Measurements from ENCODE around the gene FHOD3. TPM values are rescaled to one million over a fixed set of nuclear protein-coding genes. Genes with fewer than 3 reads are reported as not detected.

Gene FHOD3
- total RNA-seq, 1 experiment from 2014 or later = 10.6 TPM

DNA sequence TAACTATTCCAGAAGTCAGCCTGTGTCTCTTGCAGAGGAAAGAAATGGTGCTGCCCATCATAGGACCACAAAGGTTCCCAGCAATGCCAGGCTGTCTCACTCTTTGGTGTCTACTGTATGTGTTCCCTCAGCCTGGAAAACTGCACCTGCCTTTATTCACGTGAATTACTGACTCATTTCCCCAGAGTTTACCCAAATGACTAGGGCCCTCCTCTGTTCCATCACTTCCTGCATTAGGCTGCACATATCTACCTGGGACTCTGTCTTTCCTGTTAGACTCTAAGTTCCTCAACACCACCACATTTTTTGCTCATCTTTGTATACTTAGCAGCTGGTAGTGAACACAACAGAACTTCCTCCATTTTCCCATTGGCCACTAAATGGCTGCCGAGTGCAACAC, 188.3 kb downstream of the FHOD3 start:
- POLR2A ChIA-PET (ENCODE audit: unreplicated experiment) = no interaction called here

GRCh38 chr18:36488131-36488530, 190.6 kb downstream of the FHOD3 start:
- Histone ChIP-seq H4K20me1 (ENCODE audit: insufficient read depth) (no peaks in the 10 kb centered on the region), H3K27me3 (ENCODE audit: insufficient read depth, low read depth) (no peaks in the 10 kb centered on the region), H3K4me2 (no peak overlapping the region), H2AFZ (no peak overlapping the region), H3K4me1 (replicated peaks; ENCODE audit: insufficient read depth) (peaks cover under 1% of the 10 kb centered on the region; the same call in 1 of the 2 replicates), H3K36me3 (ENCODE audit: low read depth) (no peaks in the 10 kb centered on the region), H3K9me3 (ENCODE audit: insufficient read depth, low read depth) (no peaks in the 10 kb centered on the region), H3K4me3 (no peak overlapping the region), H3F3A (ENCODE audit: insufficient read depth, low read depth) (no peaks in the 10 kb centered on the region), H3K9me2 (ENCODE audit: insufficient read depth) (no peaks in the 10 kb centered on the region), H3K27ac (no peak overlapping the region), H3K79me2 (ENCODE audit: low read depth) (no peaks in the 10 kb centered on the region)
- ChIA-PET CTCF (no interaction called here), POLR2A (ENCODE audit: unreplicated experiment) (no interaction called here)
- BruUV-seq (replicated peaks) = no TSS peak
- intact Hi-C loops (cut with micrococcal nuclease; ENCODE audit: unreplicated experiment) = no loop called here
- TF ChIP-seq, protein P1, sequence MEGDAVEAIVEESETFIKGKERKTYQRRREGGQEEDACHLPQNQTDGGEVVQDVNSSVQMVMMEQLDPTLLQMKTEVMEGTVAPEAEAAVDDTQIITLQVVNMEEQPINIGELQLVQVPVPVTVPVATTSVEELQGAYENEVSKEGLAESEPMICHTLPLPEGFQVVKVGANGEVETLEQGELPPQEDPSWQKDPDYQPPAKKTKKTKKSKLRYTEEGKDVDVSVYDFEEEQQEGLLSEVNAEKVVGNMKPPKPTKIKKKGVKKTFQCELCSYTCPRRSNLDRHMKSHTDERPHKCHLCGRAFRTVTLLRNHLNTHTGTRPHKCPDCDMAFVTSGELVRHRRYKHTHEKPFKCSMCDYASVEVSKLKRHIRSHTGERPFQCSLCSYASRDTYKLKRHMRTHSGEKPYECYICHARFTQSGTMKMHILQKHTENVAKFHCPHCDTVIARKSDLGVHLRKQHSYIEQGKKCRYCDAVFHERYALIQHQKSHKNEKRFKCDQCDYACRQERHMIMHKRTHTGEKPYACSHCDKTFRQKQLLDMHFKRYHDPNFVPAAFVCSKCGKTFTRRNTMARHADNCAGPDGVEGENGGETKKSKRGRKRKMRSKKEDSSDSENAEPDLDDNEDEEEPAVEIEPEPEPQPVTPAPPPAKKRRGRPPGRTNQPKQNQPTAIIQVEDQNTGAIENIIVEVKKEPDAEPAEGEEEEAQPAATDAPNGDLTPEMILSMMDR (conservative IDR thresholded peaks at IDR 0.05) = no peak
- no peak for TF ChIP-seq EZH2 (IDR thresholded peaks at IDR 0.05; ENCODE audit: low read depth)
- DNase-seq = no peak

More for the DNA sequence above, 188.3 kb downstream of the FHOD3 start:
- Histone ChIP-seq H3K4me3 (no peak overlapping the region), H3K9me3 (ENCODE audit: insufficient read depth, low read depth) (no peaks in the 10 kb centered on the region), H3K4me1 (replicated peaks; ENCODE audit: insufficient read depth) (peaks cover 4% of the 10 kb centered on the region; the same call in 1 of the 2 replicates), H3K36me3 (ENCODE audit: low read depth) (no peaks in the 10 kb centered on the region), H3K9me2 (ENCODE audit: insufficient read depth) (no peaks in the 10 kb centered on the region), H3F3A (ENCODE audit: insufficient read depth, low read depth) (no peaks in the 10 kb centered on the region), H3K79me2 (ENCODE audit: low read depth) (no peaks in the 10 kb centered on the region), H4K20me1 (ENCODE audit: insufficient read depth) (no peaks in the 10 kb centered on the region), H3K27me3 (ENCODE audit: insufficient read depth, low read depth) (no peaks in the 10 kb centered on the region), H3K27ac (no peak overlapping the region), H2AFZ (no peak overlapping the region), H3K4me2 (no peak overlapping the region)
- CTCF ChIA-PET = no interaction called here
- no peak for TF ChIP-seq EZH2 (IDR thresholded peaks at IDR 0.05; ENCODE audit: low read depth)
- TF ChIP-seq, protein P1 (conservative IDR thresholded peaks at IDR 0.05) = no peak
- intact Hi-C loops (cut with micrococcal nuclease; ENCODE audit: unreplicated experiment) = no loop called here
- DNase-seq = no peak
- BruUV-seq (replicated peaks) = no TSS peak

- CTCF ChIA-PET = no interaction called here
- Histone ChIP-seq H3K9me3 (ENCODE audit: insufficient read depth, low read depth) (no peaks in the 10 kb centered on the region), H3F3A (ENCODE audit: insufficient read depth, low read depth) (no peaks in the 10 kb centered on the region), H2AFZ (no peak overlapping the region), H3K9me2 (ENCODE audit: insufficient read depth) (no peaks in the 10 kb centered on the region), H3K27me3 (ENCODE audit: insufficient read depth, low read depth) (no peaks in the 10 kb centered on the region), H3K36me3 (ENCODE audit: low read depth) (no peaks in the 10 kb centered on the region), H3K4me3 (no peak overlapping the region), H3K4me1 (replicated peaks; ENCODE audit: insufficient read depth) (no peaks in the 10 kb centered on the region), H4K20me1 (ENCODE audit: insufficient read depth) (no peaks in the 10 kb centered on the region), H3K27ac (no peak overlapping the region), H3K4me2 (no peak overlapping the region), H3K79me2 (ENCODE audit: low read depth) (no peaks in the 10 kb centered on the region)
- POLR2A ChIA-PET (ENCODE audit: unreplicated experiment) = no interaction called here
- TF ChIP-seq, protein P1 (conservative IDR thresholded peaks at IDR 0.05) = no peak
- intact Hi-C loops (cut with micrococcal nuclease; ENCODE audit: unreplicated experiment) = no loop called here
- no peak for DNase-seq
- BruUV-seq (replicated peaks) = no TSS peak
Observed at GRCh38 chr18:36490897-36491296, 193.4 kb downstream of the FHOD3 start.

All from PC-9 (cell line).